Hair follicular keratinocyte (primary cell): ENCODE measurements around the gene DUSP19. TPM values are rescaled to one million over a fixed set of nuclear protein-coding genes. Genes with fewer than 3 reads are reported as not detected.

Experiments
- total RNA-seq: library from RNA; depleted of rRNA; stranded (reverse); fragments of >200 nt; gene quantifications from 2 replicates; pipeline ENCODE4 v1.2.3, GENCODE V29; 2015

The DUSP19 gene, protein sequence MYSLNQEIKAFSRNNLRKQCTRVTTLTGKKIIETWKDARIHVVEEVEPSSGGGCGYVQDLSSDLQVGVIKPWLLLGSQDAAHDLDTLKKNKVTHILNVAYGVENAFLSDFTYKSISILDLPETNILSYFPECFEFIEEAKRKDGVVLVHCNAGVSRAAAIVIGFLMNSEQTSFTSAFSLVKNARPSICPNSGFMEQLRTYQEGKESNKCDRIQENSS
- total RNA-seq = 0.39 and 1.1 TPM in 2 replicates

DNA sequence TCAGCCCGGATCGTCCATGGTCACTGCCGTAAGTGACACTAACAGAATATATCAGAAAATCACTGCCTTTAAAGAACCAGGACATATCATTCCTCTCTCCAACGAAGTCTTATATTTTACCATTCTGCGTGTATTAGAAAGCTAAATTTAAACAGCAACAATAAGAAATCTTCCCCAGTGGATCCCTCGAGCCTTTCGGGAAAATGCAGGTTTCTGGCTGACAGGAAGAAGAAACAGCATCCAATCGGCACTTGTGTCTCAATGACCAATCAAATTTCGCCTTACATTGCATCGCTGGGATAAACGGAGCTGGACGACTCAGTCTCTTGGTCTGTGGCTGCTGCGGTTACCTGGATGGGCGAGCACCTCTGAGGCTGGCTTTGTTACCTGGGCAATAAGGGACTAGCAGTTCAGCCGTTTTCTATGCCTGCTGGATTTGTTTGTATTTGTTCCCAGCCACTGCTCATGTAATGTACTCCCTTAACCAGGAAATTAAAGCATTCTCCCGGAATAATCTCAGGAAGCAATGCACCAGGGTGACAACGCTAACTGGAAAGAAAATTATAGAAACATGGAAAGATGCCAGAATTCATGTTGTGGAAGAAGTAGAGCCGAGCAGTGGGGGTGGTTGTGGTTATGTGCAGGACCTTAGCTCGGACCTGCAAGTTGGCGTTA, at the start of gene DUSP19:
DUSP19 (plus strand) TSS at position 284 of the 675 bp plus-strand sequence; CDS start at position 471, 187 bp downstream.

DNA sequence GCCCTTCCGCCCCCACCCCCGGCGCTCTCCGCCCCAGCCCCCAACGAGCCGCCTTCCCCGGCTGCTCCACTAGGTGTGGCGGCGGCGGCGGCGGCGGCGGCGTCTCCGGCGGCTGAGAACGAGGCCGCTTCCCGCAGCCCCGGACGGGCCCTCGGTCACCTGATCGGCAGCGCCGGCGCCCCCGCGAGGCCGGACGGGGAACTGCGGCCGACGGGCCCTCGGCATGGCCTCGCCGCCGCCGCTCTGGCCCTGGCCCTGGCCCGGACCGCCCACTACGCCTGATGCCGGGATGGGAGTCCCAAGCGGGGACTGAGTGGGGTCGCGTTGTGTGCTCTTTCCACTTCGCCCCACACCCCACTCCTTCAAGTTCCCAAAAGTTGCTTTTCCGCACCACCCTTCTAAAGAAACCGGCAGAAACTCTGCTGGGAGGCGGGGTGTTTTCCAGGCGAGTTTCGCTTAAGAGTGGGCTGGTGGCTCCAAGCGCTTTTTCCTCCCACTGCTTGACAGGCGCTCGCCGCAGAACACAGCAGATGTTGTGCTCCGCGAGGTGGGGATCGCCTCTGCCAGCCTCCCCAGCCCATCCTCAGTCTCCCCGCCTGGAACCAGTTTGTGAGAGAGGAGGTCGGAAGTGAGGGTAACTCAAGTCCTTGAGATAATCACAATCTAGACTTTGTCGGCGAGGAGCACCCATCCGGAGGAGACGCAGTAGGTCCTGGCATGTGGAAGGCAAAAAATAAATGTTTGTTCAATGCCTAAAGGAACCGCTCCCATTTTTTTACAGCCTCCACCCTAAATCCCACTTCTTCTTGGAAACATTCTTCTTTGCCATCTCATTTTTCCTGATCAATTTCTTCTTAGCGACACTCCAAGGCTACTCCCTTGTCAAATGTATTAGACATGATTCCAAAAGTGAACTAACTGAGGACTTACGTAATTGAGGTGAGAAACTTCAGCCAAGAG, 39.9 kb upstream of the DUSP19 start, which contains the start of gene NCKAP1:
NCKAP1 (minus strand) TSS at position 117 of the 960 bp plus-strand sequence. CDS start 358 bp downstream, outside the sequence.

DNA sequence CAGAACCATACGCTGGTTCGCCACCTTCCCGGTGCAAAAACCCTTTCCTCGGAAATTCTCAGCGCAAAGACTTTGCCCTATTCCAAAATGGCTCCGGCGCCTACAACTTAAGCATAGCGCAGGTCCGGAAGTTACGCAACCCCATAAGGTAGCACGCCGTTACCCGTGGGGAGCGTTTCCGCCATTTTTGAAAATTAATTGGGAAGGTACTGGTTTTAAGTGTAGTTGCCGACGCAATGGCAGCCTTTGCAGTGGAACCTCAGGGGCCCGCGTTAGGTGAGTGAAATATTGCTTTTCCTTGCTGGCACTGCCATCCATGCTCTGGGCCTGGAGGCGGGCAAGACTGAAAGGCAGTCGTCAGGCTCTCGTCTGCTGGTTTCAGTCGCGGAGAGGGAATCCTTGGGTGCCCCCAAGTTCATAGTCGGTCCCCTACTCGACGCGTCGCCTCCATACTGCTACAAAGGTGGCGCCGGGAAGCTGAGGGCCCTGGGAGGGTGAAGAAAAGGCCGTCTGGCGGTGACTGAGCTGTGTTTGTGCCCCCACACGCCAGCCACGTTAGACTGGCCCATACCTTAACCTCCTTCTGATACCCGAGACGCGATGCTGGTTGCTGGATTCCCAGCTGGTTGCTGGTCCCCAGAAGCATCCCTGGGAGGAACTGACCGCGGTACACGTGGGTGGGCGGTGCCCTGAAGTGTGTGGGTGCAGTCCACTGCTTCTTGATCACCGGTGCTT, 45.8 kb downstream of the DUSP19 start, which contains the start of gene NUP35:
NUP35 (plus strand) TSS at position 222 of the 735 bp plus-strand sequence; CDS start at position 237, 15 bp downstream.

Other genes starting within 250 kb of the DUSP19 start
- 0.08 TPM in 1 of 2 replicates, not detected in the other for gene FRZB, start 212.1 kb upstream of the DUSP19 start, total RNA-seq
- gene NCKAP1, start 40.3 kb upstream of the DUSP19 start, total RNA-seq = 99.8 and 145 TPM in 2 replicates
- 14.1 and 23.5 TPM in 2 replicates for gene NUP35, start 45.7 kb downstream of the DUSP19 start, total RNA-seq